Retinal pigment epithelial cell (primary cell): ENCODE data around the gene INO80C.

ENCODE experiments used
- DNase-seq: peaks from one replicate; pipeline ENCODE4 v3.0.0-alpha.2; 2010; ENCODE audit warnings: low read depth
- H3K4me3 ChIP-seq: 2 replicates; pipeline ENCODE4 v1.5.1; 2011; ENCODE audit warnings: mild to moderate bottlenecking, low read length, control low read depth, moderate library complexity
- TF ChIP-seq, protein P1 (sequence below): conservative IDR thresholded peaks from 2 replicates; pipeline ENCODE4 v1.5.1; 2011; ENCODE audit warnings: low read depth, low read length, control low read depth, inconsistent platforms

The INO80C gene

DNA sequence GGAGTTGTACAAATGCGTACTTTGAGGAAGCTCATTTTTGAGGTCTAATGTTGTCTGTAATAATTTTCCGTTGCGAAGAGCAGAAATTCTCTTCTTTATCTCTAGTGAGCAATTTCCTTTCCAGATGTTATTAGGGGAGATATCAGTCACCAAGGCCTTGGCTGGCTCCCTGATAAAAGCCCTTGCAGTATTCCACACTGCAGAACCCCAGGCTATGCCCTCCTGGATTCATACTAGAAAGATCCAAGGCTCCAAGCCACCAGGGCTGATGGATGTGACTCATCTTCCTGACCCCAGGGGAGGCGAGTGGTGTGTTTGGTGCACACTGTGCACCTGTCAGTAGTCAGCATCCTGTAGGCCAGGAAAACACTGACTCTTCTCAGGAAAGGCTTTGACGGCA lies 34.7 kb downstream of the INO80C start:
- no peak for DNase-seq
- H3K4me3 ChIP-seq = no peak overlapping the region
- TF ChIP-seq, protein P1, sequence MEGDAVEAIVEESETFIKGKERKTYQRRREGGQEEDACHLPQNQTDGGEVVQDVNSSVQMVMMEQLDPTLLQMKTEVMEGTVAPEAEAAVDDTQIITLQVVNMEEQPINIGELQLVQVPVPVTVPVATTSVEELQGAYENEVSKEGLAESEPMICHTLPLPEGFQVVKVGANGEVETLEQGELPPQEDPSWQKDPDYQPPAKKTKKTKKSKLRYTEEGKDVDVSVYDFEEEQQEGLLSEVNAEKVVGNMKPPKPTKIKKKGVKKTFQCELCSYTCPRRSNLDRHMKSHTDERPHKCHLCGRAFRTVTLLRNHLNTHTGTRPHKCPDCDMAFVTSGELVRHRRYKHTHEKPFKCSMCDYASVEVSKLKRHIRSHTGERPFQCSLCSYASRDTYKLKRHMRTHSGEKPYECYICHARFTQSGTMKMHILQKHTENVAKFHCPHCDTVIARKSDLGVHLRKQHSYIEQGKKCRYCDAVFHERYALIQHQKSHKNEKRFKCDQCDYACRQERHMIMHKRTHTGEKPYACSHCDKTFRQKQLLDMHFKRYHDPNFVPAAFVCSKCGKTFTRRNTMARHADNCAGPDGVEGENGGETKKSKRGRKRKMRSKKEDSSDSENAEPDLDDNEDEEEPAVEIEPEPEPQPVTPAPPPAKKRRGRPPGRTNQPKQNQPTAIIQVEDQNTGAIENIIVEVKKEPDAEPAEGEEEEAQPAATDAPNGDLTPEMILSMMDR = no peak

DNA sequence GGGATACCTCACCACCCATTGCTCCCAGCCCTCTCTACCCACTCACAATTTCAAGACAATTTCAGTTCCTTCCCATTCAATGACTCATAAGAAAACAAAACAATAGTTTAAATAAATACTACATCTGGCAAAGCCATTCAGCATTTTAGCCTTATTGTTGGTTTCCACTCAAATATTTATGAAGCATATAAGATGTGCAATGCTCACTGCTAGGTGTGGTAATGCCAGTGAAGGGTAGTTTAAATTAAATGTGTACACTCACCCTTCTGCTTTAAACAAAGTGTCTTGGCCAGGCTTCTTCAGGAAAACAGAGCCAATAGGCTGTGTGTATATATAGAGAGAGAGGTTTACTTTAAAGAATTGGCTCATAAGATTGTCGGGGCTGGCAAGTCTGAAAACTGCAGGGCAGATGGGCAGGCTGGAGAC lies 37.0 kb downstream of the INO80C start:
- no peak for DNase-seq
- TF ChIP-seq, protein P1 = no peak
- H3K4me3 ChIP-seq = no peak overlapping the region

DNA sequence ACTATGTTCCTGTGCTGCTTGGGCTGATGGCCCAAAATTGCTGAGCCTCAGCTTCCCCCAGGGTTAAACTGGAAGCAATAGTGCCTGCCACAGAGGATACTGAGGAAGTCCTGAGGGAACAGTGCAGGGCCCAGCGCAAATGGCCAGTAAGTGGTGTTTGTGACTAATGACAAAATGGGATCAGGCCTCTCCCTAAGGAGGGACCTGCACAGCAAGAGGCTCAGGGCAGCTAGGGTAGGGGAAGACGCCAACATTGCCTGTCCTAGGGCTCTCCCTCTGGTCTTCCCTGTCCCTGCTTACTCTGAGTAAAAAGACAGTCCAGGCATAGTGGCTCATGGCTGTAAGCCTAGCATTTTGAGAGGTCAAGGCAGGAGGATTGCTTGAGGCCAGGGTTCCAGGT lies 37.8 kb downstream of the INO80C start:
- no peak for DNase-seq
- TF ChIP-seq, protein P1 = no peak
- H3K4me3 ChIP-seq = no peak overlapping the region

DNA sequence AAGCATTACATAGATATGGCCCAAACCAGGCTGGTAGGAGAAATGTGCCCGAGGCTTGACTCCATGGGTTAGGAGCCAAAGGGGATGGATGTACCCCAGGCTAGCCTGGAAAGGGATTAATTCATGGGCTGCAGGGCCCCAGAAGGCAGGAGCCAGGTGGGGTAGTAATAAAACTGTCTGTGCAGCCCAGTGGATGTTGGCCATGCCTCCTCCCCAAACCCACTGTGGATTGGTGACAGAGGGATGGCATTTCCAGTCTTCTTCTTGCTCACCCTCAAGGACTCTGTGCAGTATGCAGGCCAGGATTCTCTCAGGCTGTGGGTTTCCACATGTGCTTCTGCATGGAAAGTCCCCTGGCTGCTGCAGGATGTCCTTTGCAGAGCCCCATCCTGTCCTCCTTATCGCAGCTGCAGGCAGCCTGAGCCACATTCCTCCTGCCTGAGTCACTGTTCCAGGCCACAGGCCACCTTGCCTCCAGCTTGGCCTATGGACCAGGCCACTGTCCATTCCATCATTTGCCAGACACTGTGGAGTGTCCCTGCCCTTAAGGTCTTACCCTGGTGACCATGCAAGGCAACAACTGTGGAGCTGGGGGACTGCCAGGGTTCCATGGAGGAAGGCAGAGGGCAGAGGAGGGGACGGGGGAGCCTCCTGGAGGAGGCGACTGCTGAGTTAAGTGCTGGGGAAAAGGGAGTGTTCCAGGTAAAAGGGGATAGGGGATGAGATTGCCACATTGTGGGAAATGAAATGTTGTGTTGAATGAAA lies 38.9 kb downstream of the INO80C start:
- DNase-seq = no peak
- H3K4me3 ChIP-seq = no peak overlapping the region
- TF ChIP-seq, protein P1 = no peak

GRCh38 chr18:35458271-35458670 lies 39.5 kb downstream of the INO80C start:
- no peak overlapping the region for H3K4me3 ChIP-seq
- TF ChIP-seq, protein P1 = no peak
- DNase-seq = no peak

DNA sequence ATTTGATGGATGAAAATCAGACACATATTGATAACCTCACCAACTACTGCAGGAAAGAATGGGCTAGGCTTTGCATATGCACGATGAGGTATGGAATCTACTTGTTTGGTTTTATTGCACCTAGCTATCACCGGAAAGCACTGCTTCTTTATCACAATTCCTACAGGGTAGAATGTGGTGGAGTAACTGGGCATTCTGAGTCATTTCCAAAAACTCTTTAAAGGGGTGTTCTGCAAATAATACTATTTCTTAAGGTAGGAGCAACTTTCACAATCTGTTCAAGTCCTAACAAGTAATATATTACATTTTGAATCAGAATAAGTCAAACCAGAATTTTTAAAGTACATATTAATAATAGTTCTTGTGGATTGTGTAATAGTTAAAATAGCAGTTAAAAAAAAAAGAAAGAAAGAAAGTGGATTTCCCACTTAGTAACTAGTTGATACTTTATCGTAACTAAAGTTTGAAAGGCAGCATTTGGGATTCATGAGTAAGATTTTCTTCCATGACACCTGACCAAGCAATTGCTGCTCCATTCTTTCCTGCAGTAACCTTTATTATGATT lies 40.5 kb downstream of the INO80C start:
- H3K4me3 ChIP-seq = no peak overlapping the region
- TF ChIP-seq, protein P1 = no peak
- DNase-seq = no peak
